H1 (cell line): ENCODE results near the gene PRPF31. TPM values are rescaled to one million over a fixed set of nuclear protein-coding genes. Genes with fewer than 3 reads are reported as not detected.

Experiments
- EZH2 ChIP-seq: fragments of 200-600 bp; sonication (generic); IDR thresholded peaks from 2 replicates; pipeline ENCODE4 v1.7.1; 2012; ENCODE audit warnings: low read depth, mild to moderate bottlenecking, moderate library complexity, low read length, inconsistent platforms; ENCODE audit not compliant: severe bottlenecking
- FOSL1 ChIP-seq: IDR thresholded peaks from 2 replicates; pipeline ENCODE4 v1.6.1; 2011; ENCODE audit warnings: mild to moderate bottlenecking, low read depth, low read length, moderate library complexity; ENCODE audit not compliant: insufficient read depth
- HDAC6 ChIP-seq: IDR thresholded peaks from one replicate; pipeline ENCODE4 v1.7.1; 2012; ENCODE audit warnings: low read depth, mild to moderate bottlenecking, inconsistent platforms, low read length, moderate library complexity
- POLR2AphosphoS5 ChIP-seq: IDR thresholded peaks from 2 replicates; pipeline ENCODE4 v1.6.1; 2011; ENCODE audit warnings: low read depth, low read length
- polyA plus RNA-seq, 7 experiments: library from polyadenylated mRNA; depleted of rRNA in 3 of 7; stranded (reverse) in 5 of 7; unstranded in 2 of 7; fragments of >200 nt in 5 of 7; fragments of 200-250 nt in 2 of 7; gene quantifications; 1 replicate in 5 of 7; 2 replicates in 1 of 7; 4 replicates in 1 of 7; pipeline versions ENCODE4 v1.2.1 to v1.2.3, GENCODE V29; 2011 to 2013; ENCODE audit warnings: missing spikeins in 2 of 7, mixed read lengths in 2 of 7
- total RNA-seq: library from RNA; stranded (reverse); fragmentation: NEBNext Ultra II Directional; extraction: Animal tissue kit (Norgen Biotek cat#: 25700); gene quantifications from 2 replicates; pipeline ENCODE4 v1.2.1, GENCODE V29; 2021
- TF ChIP-seq, protein P1 (sequence below), 3 experiments: IDR thresholded peaks; 1 replicate in 2 of 3; 2 replicates in 1 of 3; pipeline versions ENCODE4 v1.5.1 to v1.6.1; 2011; ENCODE audit warnings: low read length in 3 of 3, mild to moderate bottlenecking in 3 of 3, inconsistent platforms in 2 of 3, low read depth in 1 of 3, moderate library complexity in 1 of 3; ENCODE audit not compliant: insufficient read depth in 1 of 3; ENCODE audit errors: control extremely low read depth in 1 of 3

PRPF31 gene
- total and polyA plus RNA-seq, 2 of the 8 experiments (the other 6 are each of a cell fraction or from before 2014, with no cell fraction given) = 51.1 to 97.4 TPM

DNA sequence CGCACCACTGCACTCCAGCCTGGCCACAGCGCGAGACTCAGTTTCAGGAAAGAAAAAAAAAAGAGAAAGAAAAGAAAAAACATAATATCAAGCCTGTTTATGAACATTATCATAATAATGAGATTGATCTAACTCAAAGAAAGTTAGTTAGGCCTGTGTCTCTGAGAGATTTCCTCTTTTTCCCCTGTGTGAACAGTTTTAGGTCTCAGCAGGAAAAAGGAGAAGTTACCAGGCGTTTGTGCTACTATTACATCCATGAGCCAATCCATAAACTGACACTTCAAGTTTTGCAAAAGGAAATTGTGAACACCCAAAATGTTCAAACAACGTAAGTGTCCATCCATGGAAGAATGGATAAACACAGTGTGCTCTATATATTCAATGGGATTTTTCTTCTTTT is 38.2 kb upstream of the PRPF31 start (continued):
- TF ChIP-seq, protein P1, sequence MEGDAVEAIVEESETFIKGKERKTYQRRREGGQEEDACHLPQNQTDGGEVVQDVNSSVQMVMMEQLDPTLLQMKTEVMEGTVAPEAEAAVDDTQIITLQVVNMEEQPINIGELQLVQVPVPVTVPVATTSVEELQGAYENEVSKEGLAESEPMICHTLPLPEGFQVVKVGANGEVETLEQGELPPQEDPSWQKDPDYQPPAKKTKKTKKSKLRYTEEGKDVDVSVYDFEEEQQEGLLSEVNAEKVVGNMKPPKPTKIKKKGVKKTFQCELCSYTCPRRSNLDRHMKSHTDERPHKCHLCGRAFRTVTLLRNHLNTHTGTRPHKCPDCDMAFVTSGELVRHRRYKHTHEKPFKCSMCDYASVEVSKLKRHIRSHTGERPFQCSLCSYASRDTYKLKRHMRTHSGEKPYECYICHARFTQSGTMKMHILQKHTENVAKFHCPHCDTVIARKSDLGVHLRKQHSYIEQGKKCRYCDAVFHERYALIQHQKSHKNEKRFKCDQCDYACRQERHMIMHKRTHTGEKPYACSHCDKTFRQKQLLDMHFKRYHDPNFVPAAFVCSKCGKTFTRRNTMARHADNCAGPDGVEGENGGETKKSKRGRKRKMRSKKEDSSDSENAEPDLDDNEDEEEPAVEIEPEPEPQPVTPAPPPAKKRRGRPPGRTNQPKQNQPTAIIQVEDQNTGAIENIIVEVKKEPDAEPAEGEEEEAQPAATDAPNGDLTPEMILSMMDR (IDR thresholded peaks at IDR 0.05; ENCODE audit: control extremely low read depth in 1 of 3, insufficient read depth in 1 of 3, low read depth in 1 of 3, low read length in 3 of 3) = no peak
- TF ChIP-seq POLR2AphosphoS5 (no peak), EZH2 (no peak), FOSL1 (no peak), HDAC6 (no peak)
- TF ChIP-seq, all 59 proteins: peak for 0
